EH (cell line): Measurements from ENCODE around the gene HPS6.
"Not testable (repeated sequence)": the region's sequence is repeated elsewhere in the genome, so short reads cannot be mapped to it uniquely, and the experiment has no call there.

Experiments used
- DNase-seq: peaks from one replicate; pipeline ENCODE4 v3.0.0-alpha.2; 2015; ENCODE audit warnings: low read depth

The HPS6 gene

GRCh38 chr10:102064868-102065560, at the start of gene HPS6:
Gene HPS6, plus strand, starts transcription at chr10:102065349. Its CDS starts 126 bp downstream, at chr10:102065475.
- DNase-seq: peak; percentile 93

GRCh38 chr10:102016416-102016815, 48.7 kb upstream of the HPS6 start:
- DNase-seq: peak; percentile 8

- DNase-seq: no peak
Observed at GRCh38 chr10:102017295-102017694, 47.9 kb upstream of the HPS6 start.

GRCh38 chr10:102020938-102021337, 44.2 kb upstream of the HPS6 start:
- DNase-seq: no peak

GRCh38 chr10:102024799-102025198, 40.4 kb upstream of the HPS6 start:
- DNase-seq: no peak

GRCh38 chr10:102027261-102027660, 37.9 kb upstream of the HPS6 start:
- DNase-seq: no peak

- DNase-seq: no peak
Observed at GRCh38 chr10:102033787-102034186, 31.4 kb upstream of the HPS6 start.

GRCh38 chr10:102035807-102036206, 29.3 kb upstream of the HPS6 start:
- DNase-seq: not testable (repeated sequence)

GRCh38 chr10:102038410-102038809, 26.7 kb upstream of the HPS6 start:
- DNase-seq: no peak

GRCh38 chr10:102040305-102041050, 24.7 kb upstream of the HPS6 start:
- peak; percentile 34 for DNase-seq

GRCh38 chr10:102045292-102045691, 19.9 kb upstream of the HPS6 start:
- DNase-seq: no peak

- DNase-seq: no peak
Observed at GRCh38 chr10:102046095-102046494, 19.1 kb upstream of the HPS6 start.

- not testable (repeated sequence) for DNase-seq
Observed at GRCh38 chr10:102054881-102055646, 10.1 kb upstream of the HPS6 start.

GRCh38 chr10:102055647-102056419, 9.3 kb upstream of the HPS6 start, which contains the start of gene ARMH3:
Gene ARMH3, minus strand, starts transcription at chr10:102056173. Its CDS starts 16,059 bp downstream, at chr10:102040114.
- DNase-seq: peak; percentile 97

GRCh38 chr10:102059987-102060386, 5.2 kb upstream of the HPS6 start:
- no peak for DNase-seq

- no peak for DNase-seq
Observed at GRCh38 chr10:102064503-102064867, 664 bp upstream of the HPS6 start.

GRCh38 chr10:102065561-102066398, 631 bp downstream of the HPS6 start:
- peak; percentile 39 for DNase-seq

GRCh38 chr10:102066399-102067088, 1.4 kb downstream of the HPS6 start:
- DNase-seq: peak; percentile 24

- no peak for DNase-seq
Observed at GRCh38 chr10:102067091-102067916, 2.2 kb downstream of the HPS6 start.
